ENCODE data around the gene ATP11B. TPM values are rescaled to one million over a fixed set of nuclear protein-coding genes. Genes with fewer than 3 reads are reported as not detected.
"Not testable (repeated sequence)": the region's sequence is repeated elsewhere in the genome, so short reads cannot be mapped to it uniquely, and the experiment has no call there.

Gene ATP11B
- total and polyA plus RNA-seq, 2 experiments from 2014 or later: 5.8 to 24.7 TPM

GRCh38 chr3:182797876-182798275 lies 4.6 kb downstream of the ATP11B start:
- TF ChIP-seq ZNF331 (CRISPR knock-in tag; IDR thresholded peaks at IDR 0.05; ENCODE audit: low read depth): no peak
- TF ChIP-seq EZH2phosphoT487 (IDR thresholded peaks at IDR 0.05; ENCODE audit: unreplicated experiment): no peak
- no peak for TF ChIP-seq REST (IDR thresholded peaks at IDR 0.05; ENCODE audit: unreplicated experiment)
- TF ChIP-seq ETS1 (IDR thresholded peaks at IDR 0.05): no peak
- H3K79me2 ChIP-seq (replicated peaks; ENCODE audit: insufficient read depth): peaks cover 41% of the 10 kb centered on the region
- H4K20me1 ChIP-seq (replicated peaks; ENCODE audit: insufficient read depth): no peaks in the 10 kb centered on the region
- no peaks in the 10 kb centered on the region for H3K36me3 Mint-ChIP-seq (ENCODE audit: low read depth)
- H3K4me1 Mint-ChIP-seq: peaks cover 21% of the 10 kb centered on the region
- H3K27me3 ChIP-seq (ENCODE audit: insufficient read depth): peaks cover 17% of the 10 kb centered on the region
- H3K27ac Mint-ChIP-seq: no peak overlapping the region
- DNase-seq (ENCODE audit: low spot score) (no peak), ATAC-seq (no peak)
- H3K4me1 ChIP-seq (ENCODE audit: insufficient read depth): peaks cover 11% of the 10 kb centered on the region
- no peak overlapping the region for H2AFZ ChIP-seq
- H3F3A ChIP-seq (replicated peaks; ENCODE audit: low read depth): no peaks in the 10 kb centered on the region
- peaks cover 9% of the 10 kb centered on the region for H3K27me3 Mint-ChIP-seq (ENCODE audit: insufficient read depth, low read depth, poor library complexity)
- no peak overlapping the region for H3K4me2 ChIP-seq
- H3K27ac ChIP-seq (ENCODE audit: low read depth): no peak overlapping the region
- H3K9me3 Mint-ChIP-seq: no peaks in the 10 kb centered on the region
- no peaks in the 10 kb centered on the region for H3K9me2 ChIP-seq (ENCODE audit: insufficient read depth)
- H3K4me3 ChIP-seq: no peak overlapping the region
- no peak overlapping the region for H3K4me3 Mint-ChIP-seq
- no peaks in the 10 kb centered on the region for H3K36me3 ChIP-seq (ENCODE audit: insufficient read depth)

GRCh38 chr3:182799143-182799542 lies 5.8 kb downstream of the ATP11B start:
- H3K27ac ChIP-seq (ENCODE audit: low read depth); H2AFZ ChIP-seq; H3K9me3 Mint-ChIP-seq; H3K27me3 Mint-ChIP-seq (ENCODE audit: insufficient read depth, low read depth, poor library complexity); H3K27ac Mint-ChIP-seq; H4K20me1 ChIP-seq (replicated peaks; ENCODE audit: insufficient read depth); H3K9me2 ChIP-seq (ENCODE audit: insufficient read depth); DNase-seq (ENCODE audit: low spot score); H3F3A ChIP-seq (replicated peaks; ENCODE audit: low read depth); H3K4me3 Mint-ChIP-seq; H3K36me3 ChIP-seq (ENCODE audit: insufficient read depth); H3K4me3 ChIP-seq; H3K4me2 ChIP-seq; ATAC-seq; H3K36me3 Mint-ChIP-seq (ENCODE audit: low read depth): not testable (repeated sequence)
- H3K27me3 ChIP-seq (ENCODE audit: insufficient read depth): peaks cover 17% of the 10 kb centered on the region
- peaks cover 24% of the 10 kb centered on the region for H3K4me1 Mint-ChIP-seq
- H3K4me1 ChIP-seq (ENCODE audit: insufficient read depth): peaks cover 11% of the 10 kb centered on the region
- peaks cover 47% of the 10 kb centered on the region for H3K79me2 ChIP-seq (replicated peaks; ENCODE audit: insufficient read depth)

GRCh38 chr3:182800508-182800907 lies 7.2 kb downstream of the ATP11B start:
- Histone ChIP-seq H3K27me3 (ENCODE audit: insufficient read depth) (peaks cover 4% of the 10 kb centered on the region; the same call in 1 of the 2 replicates), H3F3A (replicated peaks; ENCODE audit: low read depth) (no peaks in the 10 kb centered on the region), H4K20me1 (replicated peaks; ENCODE audit: insufficient read depth) (no peaks in the 10 kb centered on the region), H3K79me2 (replicated peaks; ENCODE audit: insufficient read depth) (peaks cover 44% of the 10 kb centered on the region), H2AFZ (no peak overlapping the region), H3K4me1 (ENCODE audit: insufficient read depth) (peaks cover 8% of the 10 kb centered on the region; the same call in 1 of the 2 replicates), H3K36me3 (ENCODE audit: insufficient read depth) (no peaks in the 10 kb centered on the region), H3K4me3 (no peak overlapping the region), H3K4me2 (no peak overlapping the region), H3K27ac (ENCODE audit: low read depth) (no peak overlapping the region), H3K9me2 (ENCODE audit: insufficient read depth) (no peaks in the 10 kb centered on the region)
- DNase-seq (ENCODE audit: low spot score) (no peak), ATAC-seq (no peak)
- no peak for TF ChIP-seq EZH2phosphoT487 (IDR thresholded peaks at IDR 0.05; ENCODE audit: unreplicated experiment)
- TF ChIP-seq ZNF331 (CRISPR knock-in tag; IDR thresholded peaks at IDR 0.05; ENCODE audit: low read depth): no peak
- TF ChIP-seq NANOG (IDR thresholded peaks at IDR 0.05; ENCODE audit: borderline replicate concordance): no peak
- no peak for TF ChIP-seq JUNB (IDR thresholded peaks at IDR 0.05; ENCODE audit: unreplicated experiment)
- no peak for TF ChIP-seq EZH2 (IDR thresholded peaks at IDR 0.05; ENCODE audit: low read depth, unreplicated experiment)
- no peak for TF ChIP-seq ZNF114 (CRISPR knock-in tag; IDR thresholded peaks at IDR 0.05)
- H3K27me3 Mint-ChIP-seq (ENCODE audit: insufficient read depth, low read depth, poor library complexity): peaks cover 1% of the 10 kb centered on the region
- no peaks in the 10 kb centered on the region for H3K9me3 Mint-ChIP-seq
- H3K4me1 Mint-ChIP-seq: peaks cover 12% of the 10 kb centered on the region
- no peak overlapping the region for H3K27ac Mint-ChIP-seq
- no peaks in the 10 kb centered on the region for H3K36me3 Mint-ChIP-seq (ENCODE audit: low read depth)
- H3K4me3 Mint-ChIP-seq: no peak overlapping the region
